ENCODE measurements around the gene KDM4F. TPM values are rescaled to one million over a fixed set of nuclear protein-coding genes. Genes with fewer than 3 reads are reported as not detected.

The KDM4F gene
- not detected in 2 replicates for polyA plus RNA-seq

GRCh38 chr11:95049122-95049521, at the start of gene KDM4F:
KDM4F (plus strand) TSS chr11:95049422.

GRCh38 chr11:95024958-95025357, 24.3 kb upstream of the KDM4F start, which contains the start of gene KDM4E:
KDM4E (plus strand) TSS chr11:95025258; CDS start chr11:95025558, 300 bp downstream.

GRCh38 chr11:95066716-95067038, 17.5 kb downstream of the KDM4F start, which contains the start of gene SRSF8:
SRSF8 (plus strand) TSS chr11:95066919; CDS start chr11:95067227, 308 bp downstream.

GRCh38 chr11:95089620-95090542, 40.7 kb downstream of the KDM4F start, which contains the start of gene ENDOD1:
ENDOD1 (plus strand) TSS chr11:95089846; CDS start chr11:95089928, 82 bp downstream.

Other genes starting within 250 kb of the KDM4F start
- 204 and 241 TPM in 2 replicates for gene CWC15, start 75.9 kb upstream of the KDM4F start, polyA plus RNA-seq
- gene KDM4D, start 75.7 kb upstream of the KDM4F start, polyA plus RNA-seq = 1.1 and 3.4 TPM in 2 replicates
- not detected in 2 replicates for gene KDM4E, start 24.2 kb upstream of the KDM4F start, polyA plus RNA-seq
- 32.9 and 65.5 TPM in 2 replicates for gene SRSF8, start 17.5 kb downstream of the KDM4F start, polyA plus RNA-seq
- gene ENDOD1, start 40.4 kb downstream of the KDM4F start, polyA plus RNA-seq = 15.9 and 23.5 TPM in 2 replicates
- 15.6 and 26.0 TPM in 2 replicates for gene SESN3, start 181.8 kb downstream of the KDM4F start, polyA plus RNA-seq